BJ (cell line): ENCODE measurements around the gene DDX54. TPM values are rescaled to one million over a fixed set of nuclear protein-coding genes. Genes with fewer than 3 reads are reported as not detected.

Experiments
- CTCF ChIA-PET: fragments of 350-600 bp; formaldehyde crosslinking; extraction: SDS; loops from one replicate; lab custom pipeline; 2021; ENCODE audit warnings: antibody characterized with exemption, inconsistent platforms; lab: Yijun Ruan, JAX
- POLR2A ChIA-PET: fragments of 300-600 bp; sonication (Branson Sonifier 250); formaldehyde crosslinking; extraction: SDS; loops from one replicate; lab custom pipeline; 2021; ENCODE audit warnings: antibody characterized with exemption; lab: Charles Lee
- DNase-seq: peaks from one replicate; pipeline ENCODE4 v3.0.0-alpha.2; 2011; ENCODE audit warnings: low read depth
- H3K27me3 ChIP-seq: 2 replicates; pipeline ENCODE4 v1.6.0; 2011; ENCODE audit warnings: low read length; ENCODE audit not compliant: control insufficient read depth, insufficient read depth
- H3K36me3 ChIP-seq: 2 replicates; pipeline ENCODE4 v1.5.1; 2011; ENCODE audit warnings: low read length; ENCODE audit not compliant: control insufficient read depth, insufficient read depth
- H3K4me3 ChIP-seq: 2 replicates; pipeline ENCODE4 v1.5.1; 2011; ENCODE audit warnings: low read depth, mild to moderate bottlenecking, control low read depth, low read length
- CTCF ChIP-seq: IDR thresholded peaks from 2 replicates; pipeline ENCODE4 v1.5.1; 2011; ENCODE audit warnings: low read depth, mild to moderate bottlenecking, control low read depth, inconsistent platforms, low read length, moderate library complexity; ENCODE audit not compliant: insufficient read depth
- polyA plus RNA-seq: library from polyadenylated mRNA; depleted of rRNA; stranded (reverse); fragments of >200 nt; gene quantifications from 2 replicates; pipeline ENCODE4 v1.2.3, GENCODE V29; 2011

DDX54 gene
- polyA plus RNA-seq, 1 experiment = 54.7 TPM

GRCh38 chr12:113152835-113153814, 32.2 kb downstream of the DDX54 start:
- TF ChIP-seq CTCF = peak; percentile 59
- DNase-seq = peak; percentile 10
- H3K4me3 ChIP-seq = peak overlapping the region; percentile 32
- peaks cover 23% of the 10 kb centered on the region for H3K27me3 ChIP-seq
- H3K36me3 ChIP-seq = peaks cover 2% of the 10 kb centered on the region
- ChIA-PET POLR2A (interaction anchor here (0.6 kb wide), 1 partner anchor 107 kb away, joined by 6 read pairs; no protein-coding TSS in a partner anchor), CTCF (interaction anchor here (0.8 to 7.2 kb wide), 8 partner anchors 8 to 108 kb away, joined by 3 to 54 read pairs (median 6); no protein-coding TSS in a partner anchor)

GRCh38 chr12:113152196-113152834, 33.0 kb downstream of the DDX54 start:
- POLR2A ChIA-PET = no interaction called here

GRCh38 chr12:113151655-113152054, 33.6 kb downstream of the DDX54 start:
- no peak for TF ChIP-seq CTCF
- peaks cover 23% of the 10 kb centered on the region for H3K27me3 ChIP-seq
- ChIA-PET CTCF (interaction anchor here (1.1 to 7.2 kb wide), 2 partner anchors 23 to 102 kb away, joined by 4 to 54 read pairs; no protein-coding TSS in a partner anchor), POLR2A (no interaction called here)
- DNase-seq = no peak
- H3K4me3 ChIP-seq = no peak overlapping the region
- no peaks in the 10 kb centered on the region for H3K36me3 ChIP-seq

More at GRCh38 chr12:113152196-113152834, 33.0 kb downstream of the DDX54 start:
- Histone ChIP-seq H3K36me3 (no peaks in the 10 kb centered on the region), H3K4me3 (no peak overlapping the region), H3K27me3 (peaks cover 23% of the 10 kb centered on the region)
- no peak for DNase-seq
- no peak for TF ChIP-seq CTCF
- CTCF ChIA-PET = interaction anchor here (0.8 to 7.2 kb wide), 7 partner anchors 9 to 107 kb away, joined by 3 to 54 read pairs (median 4); no protein-coding TSS in a partner anchor

GRCh38 chr12:113149361-113150150, 35.7 kb downstream of the DDX54 start, which contains the start of gene CFAP73:
CFAP73 (plus strand) TSS chr12:113149724; CDS start chr12:113149858, 134 bp downstream.
- peak; percentile 52 for DNase-seq
- POLR2A ChIA-PET = no interaction called here
- Histone ChIP-seq H3K27me3 (peaks cover 16% of the 10 kb centered on the region), H3K36me3 (no peaks in the 10 kb centered on the region), H3K4me3 (peak within 1 kb of the TSS; percentile 14; the same call in 1 of the 2 replicates)
- CTCF ChIA-PET = interaction anchor here (0.8 to 7.2 kb wide), 6 partner anchors 16 to 119 kb away, joined by 3 to 54 read pairs (median 4); no protein-coding TSS in a partner anchor
- TF ChIP-seq CTCF = 0 out of 2 replicates have a peak, but pooled peaks have one; percentile 20
